ENCODE results near the gene PPIG. TPM values are rescaled to one million over a fixed set of nuclear protein-coding genes. Genes with fewer than 3 reads are reported as not detected.
"Not testable (repeated sequence)": the region's sequence is repeated elsewhere in the genome, so short reads cannot be mapped to it uniquely, and the experiment has no call there.

Gene PPIG
- total RNA-seq, result 38.0 TPM
- long read RNA-seq, transcript PPIG-207 (14 exons, 2,498 nt), result major isoform, 23 of 39 reads
- long read RNA-seq, partial matches to known transcripts, result 0 of 39 reads
- long read RNA-seq, other reads (novel, unspliced or antisense), result 13 of 39 reads

GRCh38 chr2:169584005-169584877 is at the start of gene PPIG:
Gene PPIG, plus strand, starts transcription at chr2:169584351. Its CDS starts 19,691 bp downstream, at chr2:169604042.
- H3K27ac ChIP-seq (replicated peaks), result peak within 1 kb of the TSS; percentile 97
- DNase-seq, result peak; percentile 90
- H3K27me3 ChIP-seq (ENCODE audit: low read depth), result no peaks in the 10 kb centered on the region
- H3K4me3 ChIP-seq, result peak within 1 kb of the TSS; percentile 84
- peaks cover 4% of the 10 kb centered on the region for H3K9me3 ChIP-seq (replicated peaks)
- no peak for TF ChIP-seq CTCF (IDR thresholded peaks at IDR 0.05; ENCODE audit: borderline replicate concordance)
- H3K36me3 ChIP-seq, result no peaks in the 10 kb centered on the region
- intact Hi-C loops (cut with micrococcal nuclease), result no loop called here
- H3K4me1 ChIP-seq, result peaks cover 41% of the 10 kb centered on the region

- intact Hi-C loops (cut with micrococcal nuclease); H3K27ac ChIP-seq (replicated peaks); H3K4me3 ChIP-seq; H3K9me3 ChIP-seq (replicated peaks); H3K27me3 ChIP-seq (ENCODE audit: low read depth); DNase-seq: not testable (repeated sequence)
- Histone ChIP-seq H3K4me1 (peaks cover 22% of the 10 kb centered on the region), H3K36me3 (peaks cover 67% of the 10 kb centered on the region)
These were observed 44.7 kb upstream of the PPIG start for GRCh38 chr2:169539460-169539859.

- DNase-seq, result no peak
- intact Hi-C loops (cut with micrococcal nuclease), result no loop called here
- H3K27ac ChIP-seq (replicated peaks), result no peak overlapping the region
- no peak overlapping the region for H3K4me3 ChIP-seq
- peaks cover 65% of the 10 kb centered on the region for H3K36me3 ChIP-seq
- H3K4me1 ChIP-seq, result peaks cover 22% of the 10 kb centered on the region
- H3K27me3 ChIP-seq (ENCODE audit: low read depth), result no peaks in the 10 kb centered on the region
- no peak for TF ChIP-seq CTCF (IDR thresholded peaks at IDR 0.05; ENCODE audit: borderline replicate concordance)
- H3K9me3 ChIP-seq (replicated peaks), result no peaks in the 10 kb centered on the region
These were observed 44.0 kb upstream of the PPIG start for GRCh38 chr2:169540146-169540545.

GRCh38 chr2:169542433-169542832 is 41.7 kb upstream of the PPIG start:
- no peak for TF ChIP-seq CTCF (IDR thresholded peaks at IDR 0.05; ENCODE audit: borderline replicate concordance)
- no peaks in the 10 kb centered on the region for H3K9me3 ChIP-seq (replicated peaks)
- H3K27me3 ChIP-seq (ENCODE audit: low read depth), result no peaks in the 10 kb centered on the region
- no peak overlapping the region for H3K27ac ChIP-seq (replicated peaks)
- H3K4me1 ChIP-seq, result peaks cover 22% of the 10 kb centered on the region
- H3K4me3 ChIP-seq, result no peak overlapping the region
- H3K36me3 ChIP-seq, result peaks cover 62% of the 10 kb centered on the region
- intact Hi-C loops (cut with micrococcal nuclease), result no loop called here
- DNase-seq, result no peak

- no peak for DNase-seq
- Histone ChIP-seq H3K9me3 (replicated peaks) (no peaks in the 10 kb centered on the region), H3K4me3 (no peak overlapping the region), H3K27ac (replicated peaks) (no peak overlapping the region), H3K4me1 (peaks cover 11% of the 10 kb centered on the region), H3K36me3 (peaks cover 74% of the 10 kb centered on the region), H3K27me3 (ENCODE audit: low read depth) (no peaks in the 10 kb centered on the region)
- TF ChIP-seq CTCF (IDR thresholded peaks at IDR 0.05; ENCODE audit: borderline replicate concordance), result no peak
- intact Hi-C loops (cut with micrococcal nuclease), result no loop called here
These were observed 37.4 kb upstream of the PPIG start for GRCh38 chr2:169546756-169547155.

GRCh38 chr2:169561364-169561763 is 22.8 kb upstream of the PPIG start:
- peaks cover 56% of the 10 kb centered on the region for H3K36me3 ChIP-seq
- DNase-seq, result no peak
- intact Hi-C loops (cut with micrococcal nuclease), result no loop called here

GRCh38 chr2:169562084-169562483 is 22.1 kb upstream of the PPIG start:
- H3K27ac ChIP-seq (replicated peaks); H3K4me3 ChIP-seq; H3K9me3 ChIP-seq (replicated peaks); DNase-seq; H3K27me3 ChIP-seq (ENCODE audit: low read depth); H3K4me1 ChIP-seq; intact Hi-C loops (cut with micrococcal nuclease): not testable (repeated sequence)
- H3K36me3 ChIP-seq, result peaks cover 55% of the 10 kb centered on the region

More at GRCh38 chr2:169561364-169561763, 22.8 kb upstream of the PPIG start:
- H3K4me1 ChIP-seq, result no peaks in the 10 kb centered on the region
- no peaks in the 10 kb centered on the region for H3K27me3 ChIP-seq (ENCODE audit: low read depth)
- no peak overlapping the region for H3K4me3 ChIP-seq
- no peak for TF ChIP-seq CTCF (IDR thresholded peaks at IDR 0.05; ENCODE audit: borderline replicate concordance)
- no peaks in the 10 kb centered on the region for H3K9me3 ChIP-seq (replicated peaks)
- H3K27ac ChIP-seq (replicated peaks), result no peak overlapping the region
